RWPE2 (cell line): Measurements from ENCODE around the gene SLC38A8.

Source experiments
- ATAC-seq: fragments of 200-7000 bp; cut with Tn5 transposase; 3 replicates; pipeline ENCODE4 v1.9.1; 2021; ENCODE audit warnings: low read depth
- DNase-seq: peaks from one replicate; pipeline ENCODE4 v3.0.0-alpha.2; 2020; ENCODE audit warnings: low spot score
- H3K27ac ChIP-seq: fragments of 450-650 bp; 2 replicates; pipeline ENCODE4 v1.5.1; 2017; ENCODE audit warnings: mild to moderate bottlenecking; ENCODE audit not compliant: poor library complexity, severe bottlenecking
- H3K27me3 ChIP-seq: fragments of 250-450 bp; sonication (Bioruptor Pico); 2 replicates; pipeline ENCODE4 v1.5.1; 2021; ENCODE audit warnings: mild to moderate bottlenecking, moderate library complexity; ENCODE audit not compliant: insufficient read depth, poor library complexity, severe bottlenecking
- H3K36me3 ChIP-seq: fragments of 250-450 bp; sonication (Bioruptor Pico); 2 replicates; pipeline ENCODE4 v1.5.1; 2020; ENCODE audit warnings: low read depth, mild to moderate bottlenecking, moderate library complexity
- H3K4me1 ChIP-seq: fragments of 250-450 bp; sonication (Bioruptor Pico); 2 replicates; pipeline ENCODE4 v1.5.1; 2021; ENCODE audit warnings: mild to moderate bottlenecking, moderate library complexity; ENCODE audit not compliant: insufficient read depth, poor library complexity, severe bottlenecking
- H3K4me3 ChIP-seq: fragments of 250-450 bp; sonication (Bioruptor Pico); 2 replicates; pipeline ENCODE4 v1.5.1; 2021; ENCODE audit warnings: mild to moderate bottlenecking, moderate library complexity; ENCODE audit not compliant: severe bottlenecking
- H3K9me3 ChIP-seq: fragments of 250-450 bp; sonication (Bioruptor Pico); 2 replicates; pipeline ENCODE4 v1.5.1; 2021; ENCODE audit warnings: mild to moderate bottlenecking, moderate library complexity; ENCODE audit not compliant: severe bottlenecking
- TF ChIP-seq, protein P1 (sequence below): fragments of 450-650 bp; IDR thresholded peaks from one replicate; pipeline ENCODE4 v1.5.1; 2017; ENCODE audit warnings: mild to moderate bottlenecking, moderate library complexity; ENCODE audit not compliant: poor library complexity, severe bottlenecking

SLC38A8 gene

GRCh38 chr16:84000989-84001642 is 41.5 kb downstream of the SLC38A8 start:
- H3K27me3 ChIP-seq = no peaks in the 10 kb centered on the region
- TF ChIP-seq, protein P1, sequence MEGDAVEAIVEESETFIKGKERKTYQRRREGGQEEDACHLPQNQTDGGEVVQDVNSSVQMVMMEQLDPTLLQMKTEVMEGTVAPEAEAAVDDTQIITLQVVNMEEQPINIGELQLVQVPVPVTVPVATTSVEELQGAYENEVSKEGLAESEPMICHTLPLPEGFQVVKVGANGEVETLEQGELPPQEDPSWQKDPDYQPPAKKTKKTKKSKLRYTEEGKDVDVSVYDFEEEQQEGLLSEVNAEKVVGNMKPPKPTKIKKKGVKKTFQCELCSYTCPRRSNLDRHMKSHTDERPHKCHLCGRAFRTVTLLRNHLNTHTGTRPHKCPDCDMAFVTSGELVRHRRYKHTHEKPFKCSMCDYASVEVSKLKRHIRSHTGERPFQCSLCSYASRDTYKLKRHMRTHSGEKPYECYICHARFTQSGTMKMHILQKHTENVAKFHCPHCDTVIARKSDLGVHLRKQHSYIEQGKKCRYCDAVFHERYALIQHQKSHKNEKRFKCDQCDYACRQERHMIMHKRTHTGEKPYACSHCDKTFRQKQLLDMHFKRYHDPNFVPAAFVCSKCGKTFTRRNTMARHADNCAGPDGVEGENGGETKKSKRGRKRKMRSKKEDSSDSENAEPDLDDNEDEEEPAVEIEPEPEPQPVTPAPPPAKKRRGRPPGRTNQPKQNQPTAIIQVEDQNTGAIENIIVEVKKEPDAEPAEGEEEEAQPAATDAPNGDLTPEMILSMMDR = no peak
- DNase-seq (no peak), ATAC-seq (no peak)
- no peaks in the 10 kb centered on the region for H3K9me3 ChIP-seq
- H3K36me3 ChIP-seq = no peaks in the 10 kb centered on the region
- H3K27ac ChIP-seq = no peak overlapping the region
- no peaks in the 10 kb centered on the region for H3K4me1 ChIP-seq
- H3K4me3 ChIP-seq = no peak overlapping the region

DNA sequence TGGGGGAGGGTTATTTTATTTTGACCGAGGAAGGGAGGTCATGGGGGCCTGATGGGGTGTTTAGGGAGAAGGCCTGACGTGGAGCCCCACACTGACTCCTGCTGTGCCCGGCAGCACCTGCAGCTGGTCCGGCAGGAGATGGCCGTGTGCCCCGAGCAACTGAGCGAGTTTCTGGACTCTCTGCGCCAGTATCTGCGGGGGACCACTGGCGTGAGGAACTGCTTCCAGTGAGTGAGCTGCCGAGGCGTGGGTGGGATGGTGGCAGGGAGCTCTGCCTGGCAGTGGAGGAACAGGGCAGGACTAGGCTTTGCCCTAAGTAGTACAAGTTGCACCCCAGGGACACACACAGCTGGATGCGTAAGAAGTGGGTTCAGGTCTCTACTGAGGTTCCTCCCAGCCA is 44.5 kb downstream of the SLC38A8 start:
- peaks cover 7% of the 10 kb centered on the region for H3K4me1 ChIP-seq
- no peaks in the 10 kb centered on the region for H3K27me3 ChIP-seq
- no peaks in the 10 kb centered on the region for H3K36me3 ChIP-seq
- H3K27ac ChIP-seq = no peak overlapping the region
- DNase-seq (no peak), ATAC-seq (no peak)
- TF ChIP-seq, protein P1 = no peak
- no peak overlapping the region for H3K4me3 ChIP-seq
- H3K9me3 ChIP-seq = no peaks in the 10 kb centered on the region

DNA sequence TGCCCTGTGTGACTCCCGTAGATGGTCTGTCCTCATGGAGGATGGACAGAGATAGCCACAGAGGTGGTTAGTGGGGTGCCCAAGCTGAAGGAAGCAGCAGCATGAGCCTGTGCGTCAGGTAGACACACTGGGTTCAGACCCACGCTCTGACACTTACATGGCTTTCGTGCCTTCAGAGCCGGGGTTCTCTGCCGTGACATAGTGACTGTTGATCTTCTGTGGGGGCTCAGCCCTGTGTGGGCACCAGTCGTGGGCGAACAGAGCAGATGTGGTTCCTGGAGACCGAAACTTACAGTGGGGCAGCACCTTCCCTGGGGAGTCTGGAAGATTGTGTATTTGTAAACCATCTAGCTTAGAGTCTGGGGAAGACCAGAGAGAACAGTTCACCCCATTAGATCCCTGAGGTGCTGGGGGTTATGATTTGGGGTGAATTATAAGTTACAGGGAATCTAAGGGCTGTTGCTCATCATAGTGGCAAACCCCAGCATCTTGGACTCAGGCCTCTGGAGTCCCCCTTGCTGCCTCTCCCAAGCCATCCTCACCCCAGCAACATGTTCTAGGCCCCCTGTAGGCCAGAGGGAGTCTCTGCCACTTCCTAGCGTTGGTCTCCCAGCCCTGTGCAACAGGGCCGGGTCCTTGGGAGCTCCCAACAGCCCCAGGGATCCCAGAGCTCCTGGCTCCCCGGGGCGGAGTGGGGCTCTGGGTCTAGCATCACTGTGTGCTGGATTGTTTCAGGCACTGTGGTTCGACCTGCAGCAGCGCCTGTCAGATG is 45.9 kb downstream of the SLC38A8 start:
- no peak for DNase-seq
- TF ChIP-seq, protein P1 = no peak
- H3K4me3 ChIP-seq = no peak overlapping the region
- H3K36me3 ChIP-seq = no peaks in the 10 kb centered on the region
- no peak overlapping the region for H3K27ac ChIP-seq
- ATAC-seq = no peak
- H3K4me1 ChIP-seq = peaks cover 7% of the 10 kb centered on the region
- H3K9me3 ChIP-seq = no peaks in the 10 kb centered on the region
- no peaks in the 10 kb centered on the region for H3K27me3 ChIP-seq

GRCh38 chr16:83995754-83996153 is 46.8 kb downstream of the SLC38A8 start:
- TF ChIP-seq, protein P1 = no peak
- 0 out of 3 replicates have a peak, but pooled peaks have one; percentile 24 for ATAC-seq

DNA sequence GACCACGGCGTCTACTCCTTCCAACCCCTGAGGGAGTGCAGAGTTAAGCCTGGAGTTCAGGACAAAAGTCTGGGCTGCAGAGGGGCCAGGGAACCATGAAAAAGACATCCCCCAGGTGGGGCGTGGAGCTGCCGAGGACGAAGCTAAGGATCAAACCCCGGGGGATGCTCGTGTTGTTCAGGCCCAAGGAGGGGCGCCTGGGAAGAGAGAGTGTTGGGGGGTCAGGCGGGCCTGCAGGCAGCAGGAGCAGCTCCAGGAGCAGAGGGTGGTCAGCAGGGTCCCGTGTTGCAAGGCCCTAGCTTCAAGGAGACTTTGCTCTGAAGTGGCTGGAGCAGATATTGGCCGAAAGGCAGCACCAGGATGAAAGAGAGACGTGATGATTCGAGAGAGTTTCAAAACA is 47.9 kb downstream of the SLC38A8 start:
- no peak overlapping the region for H3K4me3 ChIP-seq
- H3K9me3 ChIP-seq = no peaks in the 10 kb centered on the region
- H3K27ac ChIP-seq = no peak overlapping the region
- TF ChIP-seq, protein P1 = no peak
- ATAC-seq (no peak), DNase-seq (no peak)
- peaks cover 2% of the 10 kb centered on the region for H3K27me3 ChIP-seq
- no peaks in the 10 kb centered on the region for H3K36me3 ChIP-seq
- peaks cover 7% of the 10 kb centered on the region for H3K4me1 ChIP-seq

More at GRCh38 chr16:83995754-83996153, 46.8 kb downstream of the SLC38A8 start:
- no peak for DNase-seq
- Histone ChIP-seq H3K36me3 (no peaks in the 10 kb centered on the region), H3K4me3 (no peak overlapping the region), H3K4me1 (peaks cover 7% of the 10 kb centered on the region), H3K27me3 (no peaks in the 10 kb centered on the region), H3K27ac (no peak overlapping the region), H3K9me3 (no peaks in the 10 kb centered on the region)
